Stimulated activated CD8-positive, alpha-beta memory T cell treated with anti-CD3 and anti-CD28 coated beads, Interleukin-15, amount 100 ng/mL, for 48 hours (primary cell): ENCODE results near the gene SLC22A3.
A peak's percentile ranks its signal among the peaks of the same experiment; 100 is the strongest.
"Not testable (repeated sequence)": the region's sequence is repeated elsewhere in the genome, so short reads cannot be mapped to it uniquely, and the experiment has no call there.

Experiments used
- DNase-seq, 2 donors: peaks; one replicate each; pipeline ENCODE4 v3.0.0-alpha.2; 2020; ENCODE audit warnings: low read depth in 2 of 2

SLC22A3 gene

DNA sequence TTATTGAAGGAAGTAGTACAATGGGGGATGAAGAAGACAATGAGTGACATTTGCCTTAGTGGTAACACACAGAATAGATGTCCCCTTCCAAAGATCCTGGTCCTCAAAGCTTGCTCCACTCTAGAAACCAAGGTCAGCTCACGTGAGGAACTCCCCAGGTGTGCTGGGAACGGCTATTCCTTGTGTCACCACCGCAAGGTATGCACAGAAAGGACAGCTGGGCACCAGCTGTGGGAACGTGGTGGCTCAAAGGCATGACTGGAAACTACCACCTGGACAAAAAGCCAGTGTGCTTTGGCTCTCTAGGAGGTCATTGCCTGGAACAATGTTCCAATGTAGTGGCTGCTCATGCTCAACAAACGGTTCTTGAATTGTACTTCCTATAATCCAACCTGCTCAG is 94.0 kb downstream of the SLC22A3 start:
- no peak for DNase-seq

DNA sequence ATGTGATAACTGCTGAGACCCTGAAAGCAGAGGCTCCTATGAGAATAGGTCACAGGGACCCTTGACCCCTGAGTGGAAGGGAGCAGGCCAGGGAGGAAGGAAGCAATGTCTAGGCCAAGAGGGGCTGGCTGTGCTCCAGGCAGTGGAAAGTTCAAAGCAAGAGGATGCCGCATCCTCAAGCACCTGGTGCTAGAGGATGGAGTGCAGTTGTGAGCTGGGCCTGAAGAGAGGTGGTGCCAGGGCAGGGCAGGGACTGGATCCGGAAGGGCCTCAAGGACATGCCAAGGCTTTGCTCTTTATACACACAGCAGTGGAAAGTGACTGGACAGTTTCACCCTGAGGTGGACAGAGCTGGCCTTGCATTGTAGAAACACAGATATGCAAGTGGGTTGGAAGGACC is 97.0 kb downstream of the SLC22A3 start:
- no peak for DNase-seq

DNA sequence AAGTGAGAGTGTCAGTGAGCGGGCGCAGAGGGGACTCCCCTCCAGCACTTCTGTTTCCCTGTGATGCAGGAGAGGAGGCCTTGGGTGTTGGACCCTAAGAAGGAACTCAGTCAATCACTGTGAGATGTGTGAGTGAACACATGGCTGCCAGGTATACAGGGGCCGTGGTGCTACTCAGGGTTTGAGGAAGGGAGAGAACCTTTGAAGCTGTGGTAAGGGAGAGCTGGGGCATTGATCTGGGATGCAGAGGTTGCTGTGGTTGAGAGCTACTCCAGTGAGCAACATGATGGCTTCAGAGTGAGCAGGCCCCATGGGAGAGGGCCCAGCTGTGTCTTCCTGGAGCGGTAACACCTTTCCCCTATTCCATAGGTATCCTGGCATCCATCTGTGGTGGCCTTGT is 99.2 kb downstream of the SLC22A3 start:
- DNase-seq, result no peak

DNA sequence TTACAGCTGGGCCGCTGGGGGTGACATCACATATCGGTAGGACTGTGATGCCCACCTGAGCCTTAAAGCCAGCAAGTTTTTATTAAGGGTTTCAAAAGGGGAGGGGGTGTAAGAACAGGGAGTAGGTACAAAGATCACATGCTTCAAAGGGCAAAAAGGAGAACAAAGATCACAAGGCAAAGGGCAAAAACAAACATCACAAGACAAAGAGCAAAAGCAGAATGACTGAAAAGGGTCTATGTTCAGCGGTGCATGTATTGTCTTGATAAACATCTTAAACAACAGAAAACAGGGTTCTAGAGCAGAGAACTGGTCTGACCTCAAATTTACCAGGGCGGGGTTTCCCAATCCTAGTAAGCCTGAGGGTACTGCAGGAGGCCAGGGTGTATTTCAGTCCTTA is 101.6 kb downstream of the SLC22A3 start:
- not testable (repeated sequence) for DNase-seq

DNA sequence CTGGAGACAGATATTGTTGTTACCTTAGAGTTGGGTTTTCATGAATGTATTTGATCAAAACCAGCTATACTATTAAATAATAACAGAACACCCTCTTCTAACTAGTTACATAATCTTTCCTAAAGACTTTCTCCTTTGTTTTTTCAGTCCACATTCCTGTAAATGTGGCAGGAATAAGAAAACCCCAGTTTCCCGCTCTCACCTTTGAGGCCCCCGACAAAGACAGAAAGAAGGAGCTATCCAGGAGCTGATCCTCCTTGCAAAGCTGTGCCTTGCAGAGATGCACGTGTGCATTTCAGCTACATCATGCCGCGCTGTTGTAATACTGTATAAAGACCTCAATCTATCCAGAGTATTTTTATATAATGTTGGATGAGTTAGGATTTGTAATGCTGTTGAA is 102.7 kb downstream of the SLC22A3 start:
- no peak for DNase-seq

DNA sequence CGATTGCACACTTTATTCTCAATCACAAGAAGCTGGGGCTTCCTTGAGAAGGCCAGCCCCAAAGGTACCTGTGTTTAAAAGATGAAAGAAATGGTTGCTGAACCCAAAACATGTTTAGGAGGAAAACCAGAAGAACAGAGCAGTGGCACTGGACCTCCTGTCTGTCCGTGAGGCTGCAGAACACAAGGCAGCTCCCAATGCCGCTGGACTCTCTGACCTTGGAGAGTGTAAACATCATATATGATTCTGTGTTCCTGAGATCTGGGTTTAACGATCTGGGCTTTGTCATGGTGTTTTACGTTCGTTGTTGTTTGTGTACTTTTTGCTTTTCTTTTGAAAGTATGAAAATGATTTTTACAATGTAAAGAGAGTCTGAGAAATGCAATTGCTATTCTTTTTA is 106.1 kb downstream of the SLC22A3 start:
- no peak for DNase-seq

DNA sequence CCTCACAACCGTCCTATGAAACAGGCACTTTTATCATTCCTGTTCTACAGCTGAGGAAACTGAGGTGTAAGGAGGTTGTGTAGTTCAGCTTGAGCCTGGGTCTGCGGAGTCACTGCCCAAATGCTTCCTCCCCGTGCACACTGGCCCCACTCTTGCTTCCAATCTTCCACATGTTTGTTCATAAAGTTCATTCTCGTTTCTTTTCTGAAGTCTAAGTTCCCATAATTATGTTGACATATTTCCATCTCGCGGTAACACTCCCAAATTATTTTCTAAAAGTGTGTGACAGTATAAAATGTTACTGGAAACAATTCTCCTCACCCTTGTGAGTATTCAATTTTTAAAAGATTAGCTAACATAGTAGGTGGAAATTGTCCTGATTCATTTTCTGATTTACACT is 106.9 kb downstream of the SLC22A3 start:
- DNase-seq, result no peak

DNA sequence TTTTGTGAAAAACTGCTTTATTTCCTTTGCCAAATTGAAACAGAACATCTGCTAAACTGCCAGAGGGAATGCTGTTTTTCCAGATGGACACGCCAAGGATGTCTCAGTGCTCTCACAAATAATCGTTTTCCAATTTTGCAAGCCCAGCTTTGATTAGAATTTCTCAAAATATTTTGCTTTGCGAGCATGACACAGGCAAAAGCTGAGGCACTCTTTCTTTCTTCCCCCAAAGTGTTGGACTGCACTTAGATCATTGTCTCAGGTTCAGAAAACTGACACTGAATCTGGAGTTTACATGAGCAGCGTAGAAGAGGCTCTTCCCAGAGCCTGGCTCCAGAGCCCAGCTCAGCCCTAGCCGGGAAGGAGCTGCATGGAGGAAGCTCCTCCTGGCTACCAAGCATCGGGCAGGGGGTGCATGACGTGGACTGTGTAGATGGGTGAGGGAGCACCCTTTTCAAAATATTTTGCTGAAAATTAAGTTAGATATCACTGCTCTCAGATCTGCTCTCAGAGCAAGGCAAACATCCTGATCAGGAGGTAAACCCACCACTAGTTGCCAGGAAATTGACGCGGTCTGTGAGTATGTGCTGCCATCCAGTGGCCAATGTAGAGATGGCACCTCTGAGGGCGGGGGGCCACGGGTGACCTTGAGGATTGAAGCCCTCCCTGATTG is 107.5 kb downstream of the SLC22A3 start:
- peak; percentile 12 to 44 for DNase-seq

DNA sequence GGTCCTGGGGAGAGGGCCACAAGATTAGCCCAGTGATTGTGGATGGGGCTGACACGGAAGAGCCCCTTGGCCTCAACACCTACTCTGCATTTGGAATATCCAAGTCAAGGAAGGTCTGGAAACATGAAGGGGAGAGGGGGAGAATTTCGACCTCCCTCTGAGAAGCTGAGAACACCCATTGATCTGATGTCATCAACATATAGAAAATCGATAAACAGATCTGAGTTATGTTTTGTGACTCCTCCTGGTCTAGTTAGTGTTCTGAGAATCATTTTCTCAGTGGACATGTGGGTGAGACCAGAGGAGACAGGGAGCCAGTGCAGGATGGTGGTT is 108.0 kb downstream of the SLC22A3 start:
- no peak for DNase-seq

DNA sequence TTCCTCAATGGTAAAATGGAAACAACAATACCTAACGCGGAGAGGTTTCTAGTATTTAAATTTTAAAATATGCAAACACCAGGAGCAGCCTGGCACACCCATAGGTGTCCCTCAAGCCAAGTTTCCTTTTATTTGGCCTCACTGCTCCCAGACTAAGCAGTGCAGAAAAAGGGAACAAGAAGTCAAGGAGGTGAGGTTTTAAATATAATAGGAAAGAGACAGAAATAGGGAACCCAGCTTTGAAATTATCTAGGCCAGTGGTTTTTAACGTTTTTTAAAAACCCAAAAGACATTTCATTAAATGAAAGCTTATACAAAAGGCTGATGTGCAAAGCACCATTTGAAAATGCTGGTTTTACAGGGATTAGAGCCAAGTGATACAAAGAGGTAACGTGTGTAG is 109.6 kb downstream of the SLC22A3 start:
- DNase-seq, result no peak

DNA sequence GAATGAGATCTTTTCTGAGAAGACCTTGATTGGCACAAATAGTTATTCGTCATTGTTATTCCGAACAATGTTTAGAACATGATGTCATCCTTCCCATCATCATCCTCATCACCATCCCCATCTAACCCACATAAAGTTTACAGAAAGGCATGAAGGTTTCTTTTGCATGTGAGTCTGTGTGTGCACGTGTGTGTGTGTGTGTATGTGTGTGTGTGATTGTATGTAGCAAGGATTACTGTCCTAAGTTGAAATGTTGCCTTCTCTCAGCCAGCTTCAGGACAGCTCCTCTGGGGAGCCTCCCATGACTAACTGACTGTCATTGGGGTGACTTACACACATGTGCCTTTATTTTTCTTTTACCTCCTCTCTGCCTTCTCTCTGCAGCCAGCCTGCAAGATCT is 113.5 kb downstream of the SLC22A3 start:
- no peak for DNase-seq

DNA sequence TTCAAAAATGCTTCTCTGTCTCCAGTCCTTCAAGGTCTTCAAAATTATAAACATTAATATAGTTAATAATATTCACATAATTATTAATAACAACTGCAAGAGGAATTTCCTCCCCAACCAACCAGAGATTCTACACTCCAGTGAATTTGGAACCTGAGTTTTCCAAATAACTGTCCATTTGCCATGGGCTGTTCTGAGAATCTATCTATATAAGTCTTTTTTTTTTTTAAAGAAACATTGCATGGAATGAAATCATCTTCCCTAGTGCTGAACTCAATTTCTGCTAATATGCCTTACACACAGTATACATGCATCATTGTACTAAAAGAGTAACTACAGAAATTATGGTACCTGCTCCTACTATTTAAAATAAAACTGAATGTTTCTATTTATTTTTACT is 113.9 kb downstream of the SLC22A3 start:
- DNase-seq, result no peak

DNA sequence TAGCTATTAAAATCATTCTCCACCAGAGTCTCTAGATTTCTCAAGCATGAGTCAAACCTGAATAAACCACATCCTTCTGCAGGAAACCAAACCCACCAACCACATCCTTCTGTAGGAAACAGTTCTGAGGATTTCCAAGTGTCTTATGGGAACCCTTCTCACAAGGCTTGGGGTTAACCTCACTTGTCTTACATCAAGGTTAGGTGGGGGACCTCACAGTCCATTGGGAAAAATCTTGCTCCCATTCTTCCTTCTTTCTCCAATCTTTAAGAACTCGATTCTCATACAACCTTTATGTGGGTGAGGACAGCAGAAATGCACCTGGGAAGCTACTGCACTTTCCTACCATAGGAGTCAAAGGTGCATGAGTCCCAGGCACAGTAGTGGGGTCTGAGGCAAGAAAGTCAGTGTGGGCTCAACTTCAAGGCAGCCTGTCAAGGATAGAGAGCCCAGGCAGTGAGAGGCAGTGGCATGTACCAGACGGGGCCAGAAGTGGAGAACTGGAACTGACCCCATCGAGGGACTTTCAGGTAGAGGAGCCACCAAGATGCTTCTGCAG is 114.5 kb downstream of the SLC22A3 start:
- peak; percentile 13 to 17 for DNase-seq

DNA sequence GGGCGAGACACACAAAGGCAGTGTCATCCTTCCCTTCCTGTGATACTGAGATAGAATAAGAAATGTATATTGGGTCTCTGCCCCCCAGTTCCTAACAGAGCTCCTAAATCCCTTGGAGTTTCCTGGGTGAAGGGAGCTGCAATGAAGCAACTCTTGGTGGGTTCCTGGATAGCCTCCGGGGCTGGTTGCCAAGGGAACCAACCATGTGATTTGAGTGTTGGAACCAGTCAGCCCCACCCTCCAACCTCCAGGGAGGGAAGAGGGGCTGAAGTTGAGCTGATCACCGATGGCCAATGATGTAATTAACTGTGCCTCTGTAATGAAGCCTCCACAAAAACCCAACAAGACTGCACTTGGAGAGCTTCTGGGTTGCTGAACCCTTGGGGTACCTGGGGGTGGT is 116.6 kb downstream of the SLC22A3 start:
- no peak for DNase-seq

DNA sequence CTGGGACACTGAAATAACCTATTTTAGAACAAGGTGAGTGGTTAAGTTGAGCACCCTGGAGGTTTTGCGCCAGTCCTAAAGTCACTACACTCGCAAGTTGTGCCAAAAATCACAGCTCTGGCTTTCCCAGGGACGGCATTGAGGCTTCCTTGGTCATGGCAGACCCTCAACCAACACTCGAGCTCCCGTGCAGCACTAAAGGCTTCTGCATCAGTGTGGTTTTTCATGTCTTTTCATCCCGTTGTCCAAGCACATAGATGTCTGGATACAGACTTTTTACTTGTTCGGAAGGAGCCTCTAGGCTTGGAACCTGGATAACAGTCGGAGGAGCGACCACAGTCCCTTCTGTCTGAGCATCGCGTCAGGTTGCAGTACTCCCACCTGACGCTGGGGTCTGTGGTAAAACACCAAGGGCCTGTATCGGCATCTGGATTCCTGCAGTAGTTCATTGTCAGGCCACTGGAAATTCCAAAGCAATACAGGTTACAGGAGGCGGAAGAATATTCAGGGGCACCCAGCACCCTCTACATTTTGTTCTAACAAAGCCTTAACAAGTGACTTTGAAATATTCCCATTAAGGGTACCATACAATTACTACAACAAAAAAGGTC is 119.2 kb downstream of the SLC22A3 start:
- DNase-seq, result not testable (repeated sequence)

DNA sequence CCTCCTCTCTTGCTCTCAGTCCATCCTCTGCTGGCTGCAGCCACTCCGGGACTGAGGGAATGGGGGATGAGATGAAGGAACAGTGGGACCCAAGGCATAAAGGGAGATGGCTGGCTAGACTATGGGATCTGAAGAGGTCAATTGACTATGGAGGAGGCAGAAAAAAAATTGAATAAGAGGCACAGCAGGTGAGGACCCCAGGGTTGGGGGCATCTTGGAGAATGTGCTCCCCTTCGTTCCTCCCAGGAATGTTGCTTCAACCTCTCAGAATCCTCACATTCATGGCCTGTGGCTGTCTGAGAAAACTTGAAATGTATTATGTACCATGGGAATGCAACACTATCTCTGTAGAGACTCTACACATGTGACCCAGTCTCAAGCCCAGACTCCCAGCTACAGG is 121.0 kb downstream of the SLC22A3 start:
- DNase-seq, result no peak

DNA sequence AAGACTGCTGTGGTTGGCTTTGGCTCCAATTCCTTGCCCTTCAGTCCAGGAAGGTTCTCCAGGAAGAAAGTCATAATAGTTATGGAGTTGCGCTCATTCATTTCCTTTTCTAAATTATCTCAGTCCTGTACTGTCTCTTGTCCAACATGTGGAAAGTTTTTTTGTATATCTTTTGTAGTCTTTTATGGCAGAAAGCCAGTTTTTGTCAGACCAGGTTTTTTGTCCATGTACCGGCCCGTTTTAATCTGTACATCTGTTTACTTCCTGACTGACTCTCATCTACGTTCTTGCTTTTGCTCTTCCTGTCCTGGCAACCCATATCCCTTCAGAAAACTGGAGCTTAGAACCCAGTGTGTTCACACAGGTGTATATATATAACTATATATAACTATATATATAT is 127.9 kb downstream of the SLC22A3 start:
- DNase-seq, result not testable (repeated sequence)

DNA sequence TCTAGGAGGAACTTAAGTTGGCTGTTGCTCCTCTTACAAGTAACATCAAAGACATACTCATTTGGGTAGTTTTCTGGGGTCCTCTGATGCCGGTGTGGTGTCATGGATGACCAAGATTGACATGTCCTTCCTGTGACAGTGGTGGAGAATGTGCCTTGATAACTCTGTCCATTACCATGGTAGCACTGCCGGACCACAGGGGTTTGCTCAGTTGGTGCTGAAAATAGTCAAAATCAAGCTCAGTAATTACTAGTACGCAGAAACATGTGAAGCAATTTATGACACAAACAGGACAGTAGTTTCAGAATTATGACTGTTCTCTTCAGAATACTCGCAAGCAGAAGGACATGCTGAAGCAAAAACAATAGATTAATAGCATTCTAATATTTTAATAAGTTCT is 128.9 kb downstream of the SLC22A3 start:
- not testable (repeated sequence) for DNase-seq

DNA sequence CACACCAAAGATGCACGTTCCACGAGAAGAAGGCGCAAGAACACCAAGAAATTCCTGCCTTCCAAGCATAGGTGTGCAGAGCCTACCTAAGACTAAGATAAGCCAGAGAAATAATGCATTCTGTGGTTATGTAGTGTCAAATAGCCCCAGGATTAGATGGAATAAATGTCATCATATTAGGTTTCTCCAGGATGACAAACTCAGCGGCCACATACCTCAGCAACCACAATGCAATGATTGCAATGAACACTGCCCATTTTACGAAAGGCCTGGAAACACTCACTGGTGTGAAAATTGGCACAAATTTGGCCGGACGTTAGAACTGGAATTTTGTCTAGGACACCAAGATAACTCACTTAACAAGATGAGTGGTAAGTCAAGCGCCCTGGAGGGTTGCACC is 129.7 kb downstream of the SLC22A3 start:
- no peak for DNase-seq

DNA sequence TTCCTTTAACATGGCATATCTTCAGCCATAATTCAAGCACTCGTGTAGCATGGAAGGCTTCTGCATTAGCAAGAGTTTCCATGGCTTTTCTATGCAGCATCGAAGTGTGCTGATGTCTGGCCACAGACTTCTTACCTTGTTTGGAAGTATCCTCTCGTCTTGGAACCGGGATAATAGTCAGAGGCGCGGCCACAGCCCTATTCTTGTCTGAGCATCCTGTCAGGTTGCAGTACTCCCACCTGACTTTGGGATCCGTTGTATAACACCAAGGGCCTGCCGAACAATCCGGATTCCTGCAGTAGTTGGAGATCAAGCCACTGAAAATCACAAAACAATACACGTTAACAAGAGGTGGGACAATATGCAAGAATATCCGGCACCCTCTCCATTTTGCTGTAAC is 138.9 kb downstream of the SLC22A3 start:
- no peak for DNase-seq

DNA sequence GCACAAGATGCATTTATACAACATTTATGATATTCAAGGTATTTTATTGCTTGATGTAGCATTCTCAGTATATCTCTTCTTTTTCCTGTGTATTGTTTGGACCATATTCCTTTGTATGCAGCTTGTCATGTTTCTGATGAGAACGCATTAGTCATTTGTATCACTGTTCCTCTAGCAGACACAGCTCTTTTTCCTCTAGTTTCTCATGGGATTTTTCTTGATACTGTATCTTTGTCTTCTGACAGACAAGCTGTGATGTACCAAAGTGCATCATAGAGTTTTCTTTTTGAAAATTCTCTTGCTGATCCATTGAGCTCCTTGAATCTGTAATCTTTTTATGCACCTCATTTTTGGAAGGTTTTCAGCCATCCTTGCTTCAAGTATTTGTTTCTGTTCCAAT is 140.9 kb downstream of the SLC22A3 start:
- no peak for DNase-seq

DNA sequence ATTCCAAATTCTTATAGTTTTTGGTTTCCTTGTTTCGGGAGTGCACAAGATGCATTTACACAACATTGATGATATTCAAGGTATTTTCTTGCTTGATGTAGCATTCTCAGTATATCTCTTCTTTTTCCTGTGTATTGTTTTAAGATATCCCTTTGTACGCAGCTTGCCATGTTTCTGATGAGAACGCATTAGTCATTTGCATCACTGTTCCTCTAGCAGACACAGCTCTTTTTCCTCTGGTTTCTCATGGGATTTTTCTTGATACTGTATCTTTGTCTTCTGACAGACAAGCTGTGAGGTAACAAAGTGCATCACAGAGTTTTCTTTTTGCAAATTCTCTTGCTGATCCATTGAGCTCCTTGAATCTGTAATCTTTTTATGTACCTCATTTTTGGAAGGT is 146.4 kb downstream of the SLC22A3 start:
- DNase-seq, result no peak

DNA sequence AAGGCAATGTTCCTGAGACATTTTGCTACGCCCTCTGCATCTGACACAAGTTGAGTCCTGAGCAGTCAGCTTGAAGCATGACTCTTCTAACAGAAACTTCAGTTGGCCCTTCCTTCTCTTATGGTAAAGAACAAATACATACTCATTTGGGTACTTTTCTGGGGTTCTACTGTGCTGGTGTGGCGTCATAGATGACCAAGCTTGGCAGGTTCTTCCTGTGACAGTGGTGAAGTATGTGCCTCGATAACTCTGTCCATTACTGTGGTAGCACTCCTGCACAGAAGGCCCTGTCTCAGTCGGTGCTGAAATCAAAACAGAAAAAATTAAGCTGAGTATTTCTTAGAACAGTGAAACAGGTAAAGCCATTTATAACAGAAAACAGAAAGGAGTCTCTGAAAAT is 152.5 kb downstream of the SLC22A3 start:
- no peak for DNase-seq
